ENCODE measurements around the gene NXPE4.

DNA sequence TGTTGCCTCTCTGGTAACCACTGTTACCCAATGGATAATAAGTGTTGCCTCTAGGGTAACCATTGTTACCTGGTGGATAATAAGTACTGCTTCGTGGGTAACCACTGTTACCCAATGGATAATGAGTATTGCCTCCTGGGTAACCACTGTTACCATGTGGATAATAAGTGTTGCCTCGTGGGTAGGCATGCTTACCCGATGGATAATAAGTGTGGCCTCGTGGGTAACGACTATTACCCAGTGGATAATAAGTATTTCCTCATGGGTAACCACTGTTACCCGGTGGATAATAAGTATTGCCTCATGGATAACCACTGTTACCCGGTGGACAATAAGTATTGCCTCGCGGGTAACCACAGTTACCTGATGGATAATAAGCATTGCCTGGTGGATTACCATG, 13.8 kb upstream of the NXPE4 start:
- TF ChIP-seq, protein P1, sequence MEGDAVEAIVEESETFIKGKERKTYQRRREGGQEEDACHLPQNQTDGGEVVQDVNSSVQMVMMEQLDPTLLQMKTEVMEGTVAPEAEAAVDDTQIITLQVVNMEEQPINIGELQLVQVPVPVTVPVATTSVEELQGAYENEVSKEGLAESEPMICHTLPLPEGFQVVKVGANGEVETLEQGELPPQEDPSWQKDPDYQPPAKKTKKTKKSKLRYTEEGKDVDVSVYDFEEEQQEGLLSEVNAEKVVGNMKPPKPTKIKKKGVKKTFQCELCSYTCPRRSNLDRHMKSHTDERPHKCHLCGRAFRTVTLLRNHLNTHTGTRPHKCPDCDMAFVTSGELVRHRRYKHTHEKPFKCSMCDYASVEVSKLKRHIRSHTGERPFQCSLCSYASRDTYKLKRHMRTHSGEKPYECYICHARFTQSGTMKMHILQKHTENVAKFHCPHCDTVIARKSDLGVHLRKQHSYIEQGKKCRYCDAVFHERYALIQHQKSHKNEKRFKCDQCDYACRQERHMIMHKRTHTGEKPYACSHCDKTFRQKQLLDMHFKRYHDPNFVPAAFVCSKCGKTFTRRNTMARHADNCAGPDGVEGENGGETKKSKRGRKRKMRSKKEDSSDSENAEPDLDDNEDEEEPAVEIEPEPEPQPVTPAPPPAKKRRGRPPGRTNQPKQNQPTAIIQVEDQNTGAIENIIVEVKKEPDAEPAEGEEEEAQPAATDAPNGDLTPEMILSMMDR (conservative IDR thresholded peaks at IDR 0.05 in 1 of 2, IDR thresholded peaks at IDR 0.05 in 1 of 2; ENCODE audit: low read depth in 1 of 2, low read length in 2 of 2), result no peak
- TF ChIP-seq EZH2 (IDR thresholded peaks at IDR 0.05; ENCODE audit: low read length, missing control alignments), result no peak

Measured in fibroblast of lung (primary cell).